Nucleus accumbens (tissue), 56 donors: Measurements from ENCODE around the gene METTL15.
A peak's percentile ranks its signal among the peaks of the same experiment; 100 is the strongest.
"Not testable (repeated sequence)": the region's sequence is repeated elsewhere in the genome, so short reads cannot be mapped to it uniquely, and the experiment has no call there.

ENCODE experiments used
- DNase-seq, 56 donors: peaks; one replicate each; lab custom pipeline; 2025; lab: John Stamatoyannopoulos, UW

Gene METTL15

GRCh38 chr11:28110108-28110820 is 2.1 kb downstream of the METTL15 start:
- DNase-seq = peak in 52 of 56 donors; percentile 0 to 72 (median 32)

- DNase-seq = no peak
Measured at GRCh38 chr11:28110821-28111200, 2.6 kb downstream of the METTL15 start.

DNA sequence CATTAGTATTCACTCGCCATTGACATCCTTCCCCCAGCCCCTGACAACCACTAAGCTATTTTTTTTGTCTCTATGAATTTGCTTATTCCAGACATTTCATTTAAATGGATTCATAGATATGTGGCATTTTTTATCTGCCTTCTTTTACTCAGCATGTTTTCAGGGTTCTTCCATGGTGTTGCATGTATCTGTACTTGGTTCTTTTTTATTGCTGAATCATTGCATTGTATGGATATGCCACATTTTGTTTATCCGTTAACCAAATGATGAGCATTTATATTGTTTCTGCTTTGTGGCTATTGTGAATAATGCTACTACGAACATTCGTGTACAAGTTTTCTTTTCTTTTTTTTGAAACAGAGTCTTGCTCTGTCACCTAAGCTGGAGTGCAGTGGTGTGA is 5.9 kb downstream of the METTL15 start:
- DNase-seq = no peak

- DNase-seq = no peak
Measured at GRCh38 chr11:28114731-28115130, 6.5 kb downstream of the METTL15 start.

DNA sequence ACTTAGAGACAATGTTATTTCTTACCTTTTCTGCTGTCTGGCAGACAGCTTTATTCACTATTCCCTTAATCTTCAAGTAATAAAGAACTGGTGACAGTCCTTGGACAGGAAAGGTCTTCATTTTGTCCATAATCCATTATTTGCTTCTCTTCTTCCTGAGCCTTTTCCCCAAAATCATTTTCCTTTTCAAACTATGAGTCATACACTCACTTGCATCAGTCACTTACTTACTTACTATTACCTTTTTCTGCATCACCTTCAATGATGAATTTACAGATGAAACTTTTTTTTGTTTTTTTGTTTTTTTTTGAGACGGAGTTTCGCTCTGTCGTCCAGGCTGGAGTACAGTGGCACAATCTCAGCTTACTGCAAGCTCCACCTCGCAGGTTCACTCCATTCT is 9.5 kb downstream of the METTL15 start:
- no peak for DNase-seq

DNA sequence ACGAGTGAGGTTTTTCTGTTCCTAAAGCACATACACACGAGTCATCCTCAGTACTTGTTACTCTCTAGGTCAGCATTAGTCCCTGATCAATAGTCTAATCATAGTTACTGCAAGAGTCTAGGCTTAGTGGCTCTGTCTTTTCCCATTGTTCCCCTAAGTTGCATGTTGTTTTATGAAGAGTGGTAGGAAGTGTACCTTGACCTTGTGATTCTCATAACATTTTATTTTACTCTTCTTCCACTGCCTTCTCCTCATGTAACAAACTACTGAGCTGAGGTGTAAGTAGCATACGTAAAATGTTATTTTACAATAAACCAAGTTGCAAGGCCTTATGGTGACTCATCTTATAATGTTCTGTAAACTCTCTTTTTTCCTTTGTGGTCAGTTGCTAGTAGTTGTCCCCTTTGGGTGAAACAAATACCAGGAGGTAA is 15.0 kb downstream of the METTL15 start:
- no peak for DNase-seq

DNA sequence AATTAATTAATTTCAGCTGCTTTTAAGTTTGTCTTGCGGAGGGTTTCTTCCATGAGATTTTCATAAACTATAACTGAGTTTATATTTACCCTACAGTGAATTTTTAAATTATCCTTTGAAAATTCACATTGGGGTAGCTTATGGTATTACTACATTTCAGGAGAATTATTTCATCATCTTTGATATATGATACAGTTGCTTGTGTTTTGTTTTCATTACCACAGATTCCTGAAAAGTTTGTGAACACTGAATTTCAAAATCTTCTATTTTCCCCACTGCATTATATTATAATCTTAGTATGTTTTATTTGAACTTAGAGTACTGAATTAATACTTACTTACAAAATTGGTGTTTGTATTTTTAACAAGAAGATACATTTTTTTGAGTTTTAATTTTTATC is 24.4 kb downstream of the METTL15 start:
- no peak for DNase-seq

GRCh38 chr11:28133146-28133545 is 25.0 kb downstream of the METTL15 start:
- no peak for DNase-seq

DNA sequence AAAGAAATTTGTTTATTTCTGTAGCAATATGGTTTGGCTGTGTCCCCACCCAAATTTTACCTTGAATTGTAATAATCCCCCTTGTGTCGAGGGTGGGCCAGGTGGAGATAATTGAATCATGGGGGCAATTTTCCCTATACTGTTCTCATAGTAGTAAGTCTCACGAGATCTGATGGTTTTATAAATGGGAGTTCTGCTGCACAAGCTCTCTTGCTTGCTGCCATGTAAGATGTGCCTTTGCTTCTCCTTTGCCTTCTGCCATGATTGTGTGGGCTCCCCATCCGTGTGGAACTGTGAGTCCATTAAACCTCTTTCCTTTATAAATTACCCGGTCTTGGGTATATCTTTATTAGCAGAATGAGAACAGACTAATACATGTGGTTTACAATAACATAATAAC is 28.0 kb downstream of the METTL15 start:
- not testable (repeated sequence) for DNase-seq

DNA sequence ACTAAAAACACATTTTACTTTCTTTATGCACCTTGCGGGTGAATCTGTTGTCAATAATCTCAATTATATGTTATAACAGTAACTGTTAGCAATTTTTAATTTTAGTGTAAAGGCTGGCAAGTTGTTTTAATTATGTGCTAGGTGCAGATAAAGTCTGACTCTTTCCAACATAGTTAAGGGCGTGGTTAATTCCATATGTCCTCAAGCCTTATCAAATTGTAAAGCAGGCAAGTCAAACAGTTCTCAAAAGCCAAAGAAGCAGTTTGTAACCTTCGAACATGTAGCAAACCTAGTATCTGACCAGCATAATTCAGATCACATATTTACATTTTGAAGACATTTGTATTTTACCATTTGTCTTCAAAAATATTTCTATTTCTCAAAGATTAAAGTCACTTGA is 29.2 kb downstream of the METTL15 start:
- DNase-seq = no peak

DNA sequence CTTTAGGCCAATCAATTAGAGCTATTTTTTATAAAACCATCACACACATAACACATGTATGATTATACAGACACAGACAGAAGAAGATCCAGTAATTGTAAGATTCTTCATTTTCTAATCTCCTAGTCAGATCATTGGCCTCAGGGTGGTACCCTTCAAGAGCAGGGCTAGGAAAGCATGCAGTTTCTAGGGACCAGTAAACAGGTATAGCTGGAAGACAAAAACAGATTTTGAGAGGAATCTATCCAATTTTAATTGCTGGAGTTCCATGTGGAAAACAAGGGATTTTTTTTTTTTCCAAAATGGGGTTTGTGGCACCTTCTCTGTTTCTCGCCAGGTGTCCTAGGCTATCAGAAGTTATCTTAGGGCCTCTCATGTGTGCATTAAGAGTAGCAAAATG is 29.6 kb downstream of the METTL15 start:
- DNase-seq = no peak

GRCh38 chr11:28139841-28140415 is 31.7 kb downstream of the METTL15 start:
- DNase-seq = no peak

- DNase-seq = no peak
Measured at GRCh38 chr11:28140689-28141455, 32.7 kb downstream of the METTL15 start.

GRCh38 chr11:28142724-28143123 is 34.5 kb downstream of the METTL15 start:
- DNase-seq = no peak

GRCh38 chr11:28144808-28145207 is 36.6 kb downstream of the METTL15 start:
- DNase-seq = no peak

DNA sequence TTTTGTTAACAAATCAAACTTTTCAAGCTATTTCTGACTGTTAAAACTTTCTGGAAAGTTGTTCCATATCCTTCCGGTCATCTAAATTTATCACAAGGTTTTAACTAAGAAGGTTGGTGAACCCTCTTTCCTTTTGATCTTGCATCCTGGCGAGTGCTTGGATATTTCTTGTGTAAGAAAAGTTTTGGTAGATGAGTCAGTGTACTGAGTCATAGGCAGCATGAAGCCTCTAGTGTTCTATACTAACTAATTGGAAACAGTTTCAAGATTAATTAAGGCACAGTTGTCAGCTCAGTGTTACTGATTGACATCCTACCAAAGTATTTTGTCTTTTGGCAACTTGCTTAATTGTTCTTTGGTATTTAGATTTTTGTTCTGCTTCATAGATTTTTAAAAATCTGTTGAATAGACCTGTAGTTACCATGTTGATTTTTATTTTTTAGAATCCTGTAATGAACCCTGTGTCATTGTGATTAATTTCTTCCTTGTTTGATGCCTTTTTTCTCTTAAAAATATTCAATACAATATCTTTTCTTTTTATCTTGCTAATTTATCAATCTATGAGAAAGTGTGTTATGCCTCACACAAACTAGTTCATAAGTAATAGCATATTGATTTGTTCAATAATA is 38.0 kb downstream of the METTL15 start:
- no peak for DNase-seq

GRCh38 chr11:28152743-28153142 is 44.6 kb downstream of the METTL15 start:
- no peak for DNase-seq

- DNase-seq = no peak
Measured at GRCh38 chr11:28153586-28153985, 45.4 kb downstream of the METTL15 start.

GRCh38 chr11:28168718-28169117 is 60.5 kb downstream of the METTL15 start:
- no peak for DNase-seq

GRCh38 chr11:28169816-28170215 is 61.6 kb downstream of the METTL15 start:
- DNase-seq = no peak

DNA sequence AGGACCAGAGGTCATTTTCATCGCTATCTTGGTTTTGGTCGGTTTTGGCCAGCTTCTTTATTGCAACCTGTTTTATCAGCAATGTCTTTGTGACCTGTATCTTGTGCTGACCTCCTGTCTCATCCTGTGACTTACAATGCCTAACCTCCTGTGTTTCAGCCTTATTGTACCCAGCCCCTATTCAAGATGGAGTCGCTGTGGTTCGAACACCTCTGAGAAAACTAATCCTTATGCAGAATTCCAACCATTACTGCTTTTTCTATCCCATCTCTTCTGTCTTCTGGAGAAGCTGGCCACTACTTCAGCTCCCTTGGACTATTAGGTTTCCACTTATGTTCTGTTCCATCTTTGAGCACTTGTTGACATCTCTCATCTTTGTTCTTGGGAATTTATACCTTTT is 62.6 kb downstream of the METTL15 start:
- DNase-seq = no peak
